Astrocyte of the cerebellum (primary cell): ENCODE results near the gene SERPINA12.

ENCODE experiments used
- DNase-seq: peaks from one replicate; pipeline ENCODE4 v3.0.0-alpha.2; 2011; ENCODE audit warnings: low read depth
- H3K4me3 ChIP-seq: 2 replicates; pipeline ENCODE4 v1.5.1; 2011; ENCODE audit warnings: mild to moderate bottlenecking, low read depth, low read length, moderate library complexity
- in situ Hi-C: cut with HindIII; loops from 2 replicates; pipeline ENCODE4 v1.10.0; 2017; ENCODE audit warnings: low sequenced_read_pairs
- TF ChIP-seq, protein P1 (sequence below): IDR thresholded peaks from 2 replicates; pipeline ENCODE4 v1.5.1; 2012; ENCODE audit warnings: low read length, low read depth, moderate library complexity, mild to moderate bottlenecking; ENCODE audit errors: missing control alignments

Gene SERPINA12

DNA sequence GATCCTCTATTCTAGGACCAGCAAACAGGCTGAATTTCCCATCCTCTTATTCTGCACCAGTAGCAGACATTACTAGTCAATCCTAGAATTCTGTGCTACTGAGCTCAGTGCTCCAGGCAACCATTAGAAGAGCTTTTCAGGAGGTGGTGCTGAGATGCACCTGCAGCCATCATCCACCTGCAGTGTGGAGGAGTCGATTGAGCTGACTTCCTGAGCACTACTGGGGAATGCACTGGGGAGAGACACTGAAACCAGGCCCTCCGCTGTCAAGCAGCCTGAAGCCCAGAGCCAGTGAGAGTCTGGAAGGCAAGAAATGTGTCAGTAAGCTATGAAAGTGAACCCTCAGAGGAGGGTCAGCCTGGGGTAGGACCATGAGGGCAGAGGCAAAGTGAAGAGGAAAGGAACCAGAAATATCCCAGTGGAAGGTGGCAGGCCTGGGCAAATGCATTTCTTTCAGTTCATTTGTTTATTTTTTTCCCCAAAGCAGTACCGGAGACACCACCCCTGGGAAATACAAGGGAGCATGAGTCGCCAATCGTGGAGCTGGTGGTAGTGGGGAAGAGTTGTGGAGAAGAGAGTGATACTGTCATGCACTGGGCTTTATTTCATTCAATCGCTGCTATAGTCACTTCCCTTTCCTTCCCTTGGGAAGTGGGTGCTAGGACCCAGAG, 28.9 kb upstream of the SERPINA12 start:
- in situ Hi-C loops, result no loop called here
- H3K4me3 ChIP-seq, result no peak overlapping the region
- TF ChIP-seq, protein P1, sequence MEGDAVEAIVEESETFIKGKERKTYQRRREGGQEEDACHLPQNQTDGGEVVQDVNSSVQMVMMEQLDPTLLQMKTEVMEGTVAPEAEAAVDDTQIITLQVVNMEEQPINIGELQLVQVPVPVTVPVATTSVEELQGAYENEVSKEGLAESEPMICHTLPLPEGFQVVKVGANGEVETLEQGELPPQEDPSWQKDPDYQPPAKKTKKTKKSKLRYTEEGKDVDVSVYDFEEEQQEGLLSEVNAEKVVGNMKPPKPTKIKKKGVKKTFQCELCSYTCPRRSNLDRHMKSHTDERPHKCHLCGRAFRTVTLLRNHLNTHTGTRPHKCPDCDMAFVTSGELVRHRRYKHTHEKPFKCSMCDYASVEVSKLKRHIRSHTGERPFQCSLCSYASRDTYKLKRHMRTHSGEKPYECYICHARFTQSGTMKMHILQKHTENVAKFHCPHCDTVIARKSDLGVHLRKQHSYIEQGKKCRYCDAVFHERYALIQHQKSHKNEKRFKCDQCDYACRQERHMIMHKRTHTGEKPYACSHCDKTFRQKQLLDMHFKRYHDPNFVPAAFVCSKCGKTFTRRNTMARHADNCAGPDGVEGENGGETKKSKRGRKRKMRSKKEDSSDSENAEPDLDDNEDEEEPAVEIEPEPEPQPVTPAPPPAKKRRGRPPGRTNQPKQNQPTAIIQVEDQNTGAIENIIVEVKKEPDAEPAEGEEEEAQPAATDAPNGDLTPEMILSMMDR, result no peak

DNA sequence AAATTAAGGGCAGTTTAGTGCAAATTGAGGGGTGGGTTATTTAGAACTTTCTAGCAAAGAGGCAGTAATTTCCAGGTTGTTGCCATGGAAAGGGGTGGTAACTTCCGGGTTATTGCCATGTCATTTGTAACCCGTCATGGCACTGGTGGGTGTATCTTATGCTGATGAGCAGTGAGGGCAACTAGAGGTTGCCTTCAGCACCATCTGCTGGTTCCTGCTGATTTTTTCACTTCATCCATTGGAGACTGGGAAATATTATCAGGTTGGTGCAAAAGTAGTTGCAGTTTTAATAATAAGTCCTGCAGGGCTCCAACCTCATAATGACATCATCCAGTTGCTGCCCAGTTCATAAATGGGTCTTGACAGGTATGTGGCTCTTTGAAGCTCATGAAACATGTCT, 27.6 kb upstream of the SERPINA12 start:
- TF ChIP-seq, protein P1, result peak; percentile 31
- no peak for DNase-seq
- no peak overlapping the region for H3K4me3 ChIP-seq
- in situ Hi-C loops, result no loop called here

More for the DNA sequence above, 28.9 kb upstream of the SERPINA12 start:
- DNase-seq, result no peak

DNA sequence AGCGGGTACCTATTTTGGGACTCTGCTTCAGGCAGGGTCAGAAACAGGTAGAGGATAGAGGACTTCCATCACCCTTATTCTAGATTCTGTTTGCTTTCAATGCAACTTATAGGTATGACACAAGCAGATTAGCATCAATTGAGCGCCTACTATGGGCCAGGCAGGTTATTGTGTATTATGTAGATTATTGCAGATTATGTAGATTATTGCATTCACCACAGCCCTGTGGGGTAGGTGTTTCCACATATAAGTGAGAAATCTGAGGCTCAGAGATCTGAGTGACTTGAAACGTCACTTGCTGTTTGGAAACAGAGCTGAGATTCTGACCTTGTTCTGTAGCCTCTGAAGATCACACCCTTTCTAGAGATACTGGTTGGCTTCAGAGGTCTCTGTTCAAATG, 26.2 kb upstream of the SERPINA12 start:
- TF ChIP-seq, protein P1, result no peak
- H3K4me3 ChIP-seq, result no peak overlapping the region
- DNase-seq, result no peak
- in situ Hi-C loops, result no loop called here

DNA sequence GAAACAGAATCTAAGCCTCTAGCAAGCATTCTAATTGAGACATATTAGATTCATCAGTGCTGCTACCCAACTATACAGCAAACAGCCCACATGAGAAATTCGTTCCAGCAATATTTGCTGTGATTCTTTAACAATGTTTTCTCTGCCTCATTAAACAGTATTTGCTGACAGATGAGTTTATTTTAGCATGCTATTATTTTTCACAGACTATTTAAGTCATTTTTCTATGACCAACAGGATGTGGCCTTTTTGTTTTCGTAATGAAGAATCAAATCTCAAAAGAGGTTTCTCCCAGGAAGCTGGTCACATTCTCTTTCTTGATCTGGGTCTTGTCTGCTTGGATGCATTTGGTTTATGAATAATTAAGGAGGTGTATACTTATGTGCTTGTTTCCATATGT, 23.2 kb upstream of the SERPINA12 start:
- TF ChIP-seq, protein P1, result no peak
- peak; percentile 64 for DNase-seq
- in situ Hi-C loops, result no loop called here
- H3K4me3 ChIP-seq, result no peak overlapping the region

DNA sequence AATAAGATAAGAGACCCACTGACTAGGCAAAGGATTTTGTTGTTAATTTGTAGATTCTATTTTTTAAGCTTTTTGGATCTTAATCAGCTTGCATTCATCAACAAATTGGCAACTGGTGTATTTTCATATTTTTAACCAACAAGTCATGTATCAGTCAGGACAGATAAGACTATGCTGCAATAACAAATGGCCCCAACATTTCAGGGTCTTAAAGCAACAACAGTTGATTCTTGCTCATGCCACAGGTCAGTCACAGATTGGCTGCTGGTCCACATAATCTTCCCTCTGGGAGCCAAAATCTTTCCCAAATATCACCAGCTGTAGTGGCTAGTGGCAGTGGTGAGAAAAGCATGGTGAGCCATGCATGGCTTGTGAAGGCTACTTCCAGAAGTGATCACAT, 21.9 kb upstream of the SERPINA12 start:
- in situ Hi-C loops, result no loop called here
- DNase-seq, result no peak

DNA sequence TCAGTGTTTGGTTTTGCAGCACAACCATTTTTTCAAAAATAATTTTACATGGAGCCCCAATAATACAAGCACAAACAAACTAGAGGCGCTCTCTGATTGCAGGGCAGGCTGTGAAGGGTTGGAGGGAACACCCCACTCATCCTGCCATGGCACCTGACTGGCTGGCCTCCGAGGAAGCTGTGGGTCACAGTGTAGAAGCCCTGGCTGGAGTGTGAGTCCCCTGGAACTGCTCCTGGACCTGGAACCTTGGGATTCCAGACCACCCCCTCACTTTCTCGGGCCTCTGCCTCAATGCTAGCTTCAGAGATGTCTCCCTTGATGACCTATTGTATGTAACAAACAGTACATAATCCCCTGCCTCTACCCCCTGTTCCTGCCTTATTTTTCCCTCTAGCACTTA, 14.8 kb upstream of the SERPINA12 start:
- TF ChIP-seq, protein P1, result no peak
- in situ Hi-C loops, result no loop called here
- H3K4me3 ChIP-seq, result no peak overlapping the region
- no peak for DNase-seq

More for the DNA sequence above, 21.9 kb upstream of the SERPINA12 start:
- no peak overlapping the region for H3K4me3 ChIP-seq
- TF ChIP-seq, protein P1, result no peak
